ENCODE data around the gene PTPRM.

The PTPRM gene

DNA sequence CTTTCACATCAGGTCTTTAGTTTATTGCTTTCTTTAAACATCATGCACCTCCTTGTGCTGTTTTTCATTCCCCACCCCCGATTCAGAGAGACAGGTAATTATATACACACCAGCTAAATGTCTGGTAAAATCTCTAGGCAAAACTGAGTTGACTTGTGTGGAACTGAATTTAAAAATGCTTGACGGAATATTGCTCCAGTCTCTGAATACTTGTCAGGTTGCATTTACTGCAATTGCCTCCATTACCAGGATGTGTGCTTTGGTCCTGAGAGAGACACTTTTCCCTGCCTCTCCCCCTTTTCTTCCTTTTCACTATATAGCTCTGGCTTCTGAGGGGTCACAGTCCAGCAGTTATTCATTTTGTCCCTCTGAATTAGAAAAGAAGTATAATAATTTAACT lies 104.0 kb downstream of the PTPRM start:
- no peak for DNase-seq (ENCODE audit: low spot score)

GRCh38 chr18:7676253-7676873 lies 109.2 kb downstream of the PTPRM start:
- no peak for DNase-seq (ENCODE audit: low spot score)

GRCh38 chr18:7677001-7677400 lies 109.9 kb downstream of the PTPRM start:
- no peak for DNase-seq (ENCODE audit: low spot score)

GRCh38 chr18:7677424-7677823 lies 110.3 kb downstream of the PTPRM start:
- no peak for DNase-seq (ENCODE audit: low spot score)

DNA sequence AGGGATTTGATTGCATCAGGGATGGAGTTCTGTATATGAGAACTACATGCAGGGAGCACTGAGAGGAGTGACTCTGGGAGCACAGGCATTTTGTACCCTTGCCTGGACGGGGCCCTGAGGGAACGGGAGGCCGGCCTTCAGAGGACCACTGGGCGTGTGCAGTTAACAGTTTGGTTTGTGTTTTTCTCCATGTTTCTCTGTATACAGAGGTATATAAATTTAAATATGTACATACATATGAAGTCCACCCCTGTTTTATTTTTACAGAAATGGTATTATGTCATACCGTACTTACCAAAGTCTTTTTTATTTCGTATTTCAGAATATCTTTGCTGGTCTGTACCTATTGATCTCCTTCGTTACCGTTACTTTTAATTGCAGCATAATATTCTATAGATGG lies 111.3 kb downstream of the PTPRM start:
- DNase-seq (ENCODE audit: low spot score): no peak

GRCh38 chr18:7678801-7679200 lies 111.7 kb downstream of the PTPRM start:
- no peak for DNase-seq (ENCODE audit: low spot score)

DNA sequence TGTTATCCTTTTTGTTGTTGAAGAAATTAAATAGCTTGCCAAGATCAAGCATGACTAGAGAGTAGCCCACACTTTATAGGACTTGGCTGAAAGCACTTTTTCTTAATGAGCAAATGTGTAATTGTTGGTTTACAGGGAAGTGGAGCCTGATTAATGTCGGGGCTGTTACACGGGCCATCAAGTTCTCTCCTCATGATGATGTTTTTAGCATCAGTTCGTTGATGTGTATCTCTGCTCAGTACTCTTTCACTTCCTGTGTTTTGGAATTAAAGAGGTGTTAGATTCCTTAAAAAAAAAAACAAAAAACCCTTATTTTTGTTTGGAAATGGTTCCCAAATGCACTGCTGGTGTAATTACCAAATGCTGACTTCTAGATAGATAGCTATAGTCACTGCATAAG lies 114.2 kb downstream of the PTPRM start:
- DNase-seq (ENCODE audit: low spot score): no peak

DNA sequence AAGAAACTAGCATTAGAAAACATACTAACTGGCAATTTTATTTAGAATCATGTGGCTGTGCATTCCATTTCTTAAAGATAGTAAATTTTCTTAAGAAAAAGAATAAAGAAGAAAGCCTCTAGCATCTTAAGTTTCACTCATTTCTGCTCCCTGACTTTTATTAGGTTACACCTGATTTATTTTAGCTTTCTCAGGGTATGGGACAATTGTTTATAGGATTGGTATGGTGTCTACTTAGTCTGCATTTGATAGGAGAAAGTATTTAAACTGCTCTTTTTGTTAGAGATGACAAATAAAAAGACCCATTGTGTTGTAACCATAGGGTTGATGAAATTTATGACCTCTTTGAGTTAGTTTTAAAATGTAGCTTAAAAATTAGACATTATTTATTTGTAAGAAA lies 115.2 kb downstream of the PTPRM start:
- DNase-seq (ENCODE audit: low spot score): no peak

- no peak for DNase-seq (ENCODE audit: low spot score)
Observed at GRCh38 chr18:7683753-7684152, 116.6 kb downstream of the PTPRM start.

DNA sequence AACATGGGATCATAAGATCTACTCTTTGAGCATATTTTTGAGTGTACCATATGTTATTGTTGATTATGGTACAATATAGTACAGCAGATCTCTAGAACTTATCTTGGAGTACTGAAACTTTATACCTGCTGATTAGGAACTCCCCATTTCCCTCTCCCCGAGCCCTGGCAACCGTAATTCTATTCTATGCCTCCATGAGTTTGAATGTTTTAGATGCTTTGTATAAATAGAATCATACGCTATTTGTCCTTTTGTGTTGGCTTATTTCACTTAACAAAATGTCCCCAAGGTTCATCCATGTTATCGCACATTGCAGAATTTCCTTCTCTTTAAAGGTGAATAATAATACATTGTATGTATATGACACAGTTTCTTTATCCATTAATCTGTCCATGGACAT lies 117.2 kb downstream of the PTPRM start:
- DNase-seq (ENCODE audit: low spot score): no peak

DNA sequence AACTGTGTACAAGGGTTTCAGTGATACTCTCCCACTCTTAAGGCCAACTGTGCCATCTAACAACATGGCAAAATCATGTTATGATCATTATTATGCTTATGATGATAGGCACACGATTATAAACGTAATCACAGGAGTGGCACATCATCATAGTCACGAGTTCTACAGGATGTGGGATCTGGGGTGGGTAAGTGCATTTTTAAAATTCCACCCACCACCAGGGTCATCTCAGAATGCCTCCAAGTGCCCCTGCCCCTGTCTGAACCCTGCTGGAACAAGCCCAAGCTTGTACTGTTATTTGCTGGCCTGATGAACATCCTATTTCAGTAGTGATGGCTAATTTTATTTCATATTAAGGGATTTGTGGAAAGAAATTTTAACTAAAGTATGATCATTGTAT lies 117.8 kb downstream of the PTPRM start:
- no peak for DNase-seq (ENCODE audit: low spot score)

- DNase-seq (ENCODE audit: low spot score): no peak
Observed at GRCh38 chr18:7686278-7686677, 119.2 kb downstream of the PTPRM start.

GRCh38 chr18:7688580-7688979 lies 121.5 kb downstream of the PTPRM start:
- DNase-seq (ENCODE audit: low spot score): no peak

DNA sequence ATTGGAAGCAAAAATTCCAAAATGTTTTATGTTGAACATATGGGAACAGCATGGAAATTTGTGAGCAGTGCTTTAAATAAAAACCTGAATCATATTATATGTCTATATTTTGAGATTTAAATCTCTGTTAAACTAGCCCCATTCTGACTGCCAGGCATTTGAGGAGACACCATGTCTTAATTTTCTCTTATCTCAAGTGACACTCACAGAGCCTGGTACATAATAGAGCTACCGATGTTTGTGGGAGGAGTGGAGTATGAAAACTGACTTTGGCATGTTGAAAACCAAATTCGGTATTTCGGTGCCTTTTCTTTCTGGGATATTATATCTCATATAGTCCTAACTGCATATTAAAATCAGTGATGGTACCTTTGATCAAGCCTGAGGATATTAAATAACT lies 124.1 kb downstream of the PTPRM start:
- no peak for DNase-seq (ENCODE audit: low spot score)

DNA sequence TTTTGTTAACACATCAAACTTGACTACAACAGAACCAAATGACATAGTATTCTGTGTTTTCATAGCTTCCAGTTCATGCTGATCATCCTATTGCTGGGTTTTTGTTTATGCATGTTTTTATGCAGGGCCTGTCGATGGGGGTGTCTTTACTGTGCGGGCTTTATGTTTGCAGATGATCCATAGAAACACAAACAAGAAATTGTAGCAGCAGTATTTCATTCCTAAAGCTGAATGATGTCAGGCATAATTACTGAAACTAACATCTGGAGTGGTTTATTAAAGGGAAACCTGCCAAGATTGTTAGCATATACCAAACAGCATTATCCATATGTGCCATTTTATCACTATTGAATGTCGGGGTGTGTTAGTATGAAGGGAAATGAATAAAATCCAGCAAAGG lies 129.7 kb downstream of the PTPRM start:
- no peak for DNase-seq (ENCODE audit: low spot score)

DNA sequence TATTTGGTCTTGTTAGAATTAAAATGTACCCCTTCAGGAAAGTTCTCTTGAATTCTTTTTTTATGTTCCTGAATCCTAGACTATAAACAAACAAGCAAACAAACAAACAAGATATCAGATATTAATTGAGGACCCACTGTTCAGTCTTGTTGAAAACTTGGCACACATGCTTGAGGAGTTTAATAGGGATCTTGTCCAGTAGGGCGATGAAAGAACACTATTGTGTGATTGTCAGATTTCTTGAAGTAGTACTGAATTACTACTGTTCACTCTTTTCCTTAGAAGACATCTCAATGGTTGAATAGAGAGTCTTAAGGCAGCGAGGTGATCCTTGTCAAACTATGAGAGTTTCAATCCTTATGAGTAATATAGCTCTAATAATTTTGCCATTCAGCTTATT lies 130.2 kb downstream of the PTPRM start:
- no peak for DNase-seq (ENCODE audit: low spot score)

GRCh38 chr18:7711495-7711894 lies 144.4 kb downstream of the PTPRM start:
- DNase-seq (ENCODE audit: low spot score): no peak

DNA sequence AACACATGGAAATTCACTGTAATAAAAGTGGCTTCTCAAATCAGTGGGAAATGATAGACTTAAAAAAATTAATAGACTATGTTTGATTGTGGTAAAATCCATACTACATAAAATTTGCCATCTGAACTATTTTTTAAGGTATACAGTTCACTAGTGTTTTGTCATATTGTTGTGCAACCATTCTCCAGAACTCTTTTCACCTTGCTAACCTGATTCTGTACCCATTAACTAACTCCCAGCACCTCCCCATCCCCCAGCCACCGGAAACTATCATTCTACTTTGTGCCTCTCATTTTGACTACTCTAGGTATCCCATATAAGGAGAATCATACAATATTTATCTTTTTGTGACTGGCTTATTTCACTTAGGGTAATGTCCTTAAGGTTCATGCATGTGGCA lies 153.3 kb downstream of the PTPRM start:
- DNase-seq (ENCODE audit: low spot score): no peak

- no peak for DNase-seq (ENCODE audit: low spot score)
Observed at GRCh38 chr18:7721532-7721931, 154.4 kb downstream of the PTPRM start.

DNA sequence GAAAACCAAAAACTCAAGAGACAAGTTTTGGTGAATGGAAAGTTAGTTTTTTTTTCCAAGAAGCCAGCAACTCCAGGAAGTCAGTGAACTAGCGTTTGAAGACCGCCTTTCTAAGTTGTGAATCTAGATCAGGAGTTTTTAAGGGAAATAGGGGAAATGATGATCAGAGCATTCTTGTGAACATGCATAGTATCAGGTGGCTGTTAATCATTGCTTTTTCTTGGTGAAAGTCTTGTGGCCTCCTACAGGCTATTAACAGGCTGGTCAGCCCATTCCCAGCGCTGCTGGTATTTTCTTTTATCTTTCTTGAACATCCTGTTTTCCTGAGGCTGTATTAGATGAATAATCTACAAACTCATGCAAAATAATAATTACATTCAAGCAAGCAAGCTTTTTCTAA lies 155.8 kb downstream of the PTPRM start:
- no peak for DNase-seq (ENCODE audit: low spot score)

DNA sequence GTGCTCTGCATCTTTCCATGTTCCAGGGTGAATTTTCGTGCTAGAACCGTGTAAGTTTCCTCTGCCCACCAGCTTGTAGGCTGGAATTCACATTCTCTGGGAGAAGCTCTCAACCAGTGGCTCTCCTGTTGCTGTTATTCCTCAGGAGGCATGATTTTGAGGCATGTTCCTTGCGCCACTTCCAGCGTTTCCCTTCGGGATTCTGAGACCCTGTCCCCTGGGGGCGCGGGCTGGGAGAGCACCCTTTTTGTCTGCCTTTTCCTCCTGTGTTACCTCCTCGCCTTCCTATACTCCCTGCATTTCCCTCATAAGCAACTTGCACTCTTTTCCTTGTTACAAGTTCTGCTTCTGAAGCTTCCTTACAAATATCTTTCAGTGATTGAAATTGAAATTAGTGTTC lies 156.4 kb downstream of the PTPRM start:
- DNase-seq (ENCODE audit: low spot score): no peak

GRCh38 chr18:7725473-7725872 lies 158.4 kb downstream of the PTPRM start:
- no peak for DNase-seq (ENCODE audit: low spot score)

DNA sequence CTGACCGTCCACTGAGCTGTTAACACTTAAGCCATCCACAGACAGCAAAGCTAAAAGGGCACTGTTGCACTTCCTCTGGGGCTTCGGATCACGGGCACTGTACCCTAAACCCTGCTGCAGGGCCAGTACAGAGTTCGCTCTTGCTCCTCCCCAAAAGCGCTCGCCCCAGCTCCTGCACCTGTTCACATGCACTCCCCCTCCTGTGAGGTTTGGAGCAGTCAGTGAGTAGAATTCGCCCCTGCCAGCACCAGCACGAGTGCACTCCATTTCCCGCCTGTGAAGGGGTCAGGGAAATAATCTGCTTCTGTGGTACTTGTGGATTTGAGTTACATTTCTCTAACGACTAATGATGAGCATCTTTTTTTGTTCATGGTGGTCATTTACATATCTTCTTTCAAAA lies 158.8 kb downstream of the PTPRM start:
- no peak for DNase-seq (ENCODE audit: low spot score)

- DNase-seq (ENCODE audit: low spot score): no peak
Observed at GRCh38 chr18:7726522-7726921, 159.4 kb downstream of the PTPRM start.
